Mesendoderm (in vitro differentiated cells): ENCODE results near the gene KCNK5.

Experiments used
- DNase-seq: peaks from one replicate; pipeline ENCODE4 v3.0.0; 2013
- H2AK5ac ChIP-seq: 2 replicates; pipeline ENCODE4 v1.6.1; 2013; ENCODE audit warnings: low read length, inconsistent platforms
- H2BK120ac ChIP-seq: 2 replicates; pipeline ENCODE4 v1.6.1; 2013; ENCODE audit warnings: low read depth, mild to moderate bottlenecking, low read length, moderate library complexity, mixed read lengths
- H2BK15ac ChIP-seq: replicated peaks from 2 replicates; pipeline ENCODE4 v1.6.1; 2013; ENCODE audit warnings: low read depth, mild to moderate bottlenecking, moderate library complexity
- H2BK5ac ChIP-seq: 2 replicates; pipeline ENCODE4 v1.6.1; 2013; ENCODE audit warnings: low read length, inconsistent platforms
- H3K18ac ChIP-seq: 2 replicates; pipeline ENCODE4 v1.6.1; 2013; ENCODE audit warnings: mild to moderate bottlenecking, low read length, mixed read lengths
- H3K23ac ChIP-seq: one replicate; pipeline ENCODE4 v1.6.1; 2013; ENCODE audit warnings: low read length
- H3K27ac ChIP-seq: 2 replicates; pipeline ENCODE4 v1.5.1; 2013; ENCODE audit warnings: low read depth, mild to moderate bottlenecking, inconsistent platforms, low read length, moderate library complexity
- H3K27me3 ChIP-seq: 2 replicates; pipeline ENCODE4 v1.6.1; 2013; ENCODE audit warnings: low read length, control low read depth, mild to moderate bottlenecking, inconsistent platforms; ENCODE audit not compliant: insufficient read depth, poor library complexity
- H3K36me3 ChIP-seq: 2 replicates; pipeline ENCODE4 v1.6.1; 2013; ENCODE audit warnings: low read length, inconsistent platforms; ENCODE audit not compliant: control insufficient read depth, insufficient read depth
- H3K4ac ChIP-seq: one replicate; pipeline ENCODE4 v1.6.1; 2013; ENCODE audit warnings: low read depth, mild to moderate bottlenecking, low read length, moderate library complexity
- H3K4me1 ChIP-seq: 2 replicates; pipeline ENCODE4 v1.6.1; 2013; ENCODE audit warnings: low read depth, low read length, inconsistent platforms; ENCODE audit not compliant: control insufficient read depth
- H3K4me2 ChIP-seq: 2 replicates; pipeline ENCODE4 v1.6.1; 2013; ENCODE audit warnings: low read length
- H3K4me3 ChIP-seq: 2 replicates; pipeline ENCODE4 v1.5.1; 2013; ENCODE audit warnings: mild to moderate bottlenecking, low read length
- H3K56ac ChIP-seq: one replicate; pipeline ENCODE4 v1.6.1; 2013; ENCODE audit warnings: low read length
- H3K79me1 ChIP-seq: 2 replicates; pipeline ENCODE4 v1.6.1; 2013; ENCODE audit warnings: low read length, inconsistent platforms
- H3K79me2 ChIP-seq: 2 replicates; pipeline ENCODE4 v1.6.1; 2013; ENCODE audit warnings: mild to moderate bottlenecking, low read length; ENCODE audit not compliant: control insufficient read depth, insufficient read depth
- H3K9ac ChIP-seq: 2 replicates; pipeline ENCODE4 v1.6.1; 2013; ENCODE audit warnings: low read length, inconsistent platforms
- H4K5ac ChIP-seq: one replicate; pipeline ENCODE4 v1.6.1; 2013; ENCODE audit warnings: low read length
- H4K8ac ChIP-seq: one replicate; pipeline ENCODE4 v1.6.1; 2013; ENCODE audit warnings: low read depth, mild to moderate bottlenecking, control low read depth, low read length, moderate library complexity
- WGBS: extraction: QIAGEN DNeasy Blood & Tissue Kit; methylation state at CpG from one replicate; pipeline ENCODE4 v1.1.7; 2013; ENCODE audit warnings: low lambda C conversion rate, missing lambda C conversion rate; ENCODE audit not compliant: insufficient coverage; ENCODE audit errors: extremely low coverage; 5-methylcytosine and 5-hydroxymethylcytosine counted together

The KCNK5 gene

GRCh38 chr6:39218868-39219567 lies 10.3 kb downstream of the KCNK5 start:
- H3K79me2 ChIP-seq: peaks cover 66% of the 10 kb centered on the region
- no peak overlapping the region for H2BK5ac ChIP-seq
- no peak overlapping the region for H3K4me3 ChIP-seq
- H3K23ac ChIP-seq: no peak overlapping the region
- H3K79me1 ChIP-seq: peaks cover 54% of the 10 kb centered on the region
- no peak overlapping the region for H4K8ac ChIP-seq
- WGBS: no CpG with 5 or more reads among the region's 5 CpGs
- no peak overlapping the region for H2AK5ac ChIP-seq
- no peak overlapping the region for H3K18ac ChIP-seq
- H3K9ac ChIP-seq: no peak overlapping the region
- peaks cover 2% of the 10 kb centered on the region for H3K36me3 ChIP-seq
- H2BK15ac ChIP-seq: no peak overlapping the region
- no peak overlapping the region for H3K4me2 ChIP-seq
- H3K4me1 ChIP-seq: peaks cover 35% of the 10 kb centered on the region
- H3K27me3 ChIP-seq: no peaks in the 10 kb centered on the region
- no peak overlapping the region for H2BK120ac ChIP-seq
- H3K27ac ChIP-seq: no peak overlapping the region
- no peak overlapping the region for H3K4ac ChIP-seq
- H4K5ac ChIP-seq: no peak overlapping the region
- no peak overlapping the region for H3K56ac ChIP-seq
- no peak for DNase-seq

- Histone ChIP-seq H2AK5ac (no peak overlapping the region), H3K27ac (no peak overlapping the region), H3K27me3 (no peaks in the 10 kb centered on the region), H4K5ac (no peak overlapping the region), H3K23ac (no peak overlapping the region), H3K4ac (no peak overlapping the region), H4K8ac (no peak overlapping the region), H3K4me3 (no peak overlapping the region), H3K56ac (no peak overlapping the region), H3K18ac (peak overlapping the region; percentile 0), H3K4me1 (peaks cover 29% of the 10 kb centered on the region), H3K79me1 (peaks cover 52% of the 10 kb centered on the region), H2BK120ac (no peak overlapping the region), H3K4me2 (no peak overlapping the region), H2BK5ac (no peak overlapping the region), H3K79me2 (peaks cover 60% of the 10 kb centered on the region), H3K9ac (peak overlapping the region; percentile 1), H3K36me3 (peaks cover 2% of the 10 kb centered on the region), H2BK15ac (no peak overlapping the region)
- no CpG with 5 or more reads among the region's 11 CpGs for WGBS
- peak; percentile 70 for DNase-seq
These were observed 12.0 kb downstream of the KCNK5 start for GRCh38 chr6:39217177-39217864.

- H3K23ac ChIP-seq: no peak overlapping the region
- peaks cover 2% of the 10 kb centered on the region for H3K36me3 ChIP-seq
- H2BK15ac ChIP-seq: no peak overlapping the region
- no CpG with 5 or more reads among the region's 10 CpGs for WGBS
- H3K4me1 ChIP-seq: peaks cover 23% of the 10 kb centered on the region
- H3K18ac ChIP-seq: no peak overlapping the region
- H3K27me3 ChIP-seq: no peaks in the 10 kb centered on the region
- H4K8ac ChIP-seq: no peak overlapping the region
- peaks cover 41% of the 10 kb centered on the region for H3K79me1 ChIP-seq
- peaks cover 49% of the 10 kb centered on the region for H3K79me2 ChIP-seq
- H2BK5ac ChIP-seq: no peak overlapping the region
- no peak overlapping the region for H3K4me2 ChIP-seq
- no peak overlapping the region for H2BK120ac ChIP-seq
- H3K4me3 ChIP-seq: no peak overlapping the region
- no peak overlapping the region for H3K27ac ChIP-seq
- H4K5ac ChIP-seq: no peak overlapping the region
- H3K4ac ChIP-seq: no peak overlapping the region
- no peak for DNase-seq
- H2AK5ac ChIP-seq: no peak overlapping the region
- no peak overlapping the region for H3K9ac ChIP-seq
- H3K56ac ChIP-seq: no peak overlapping the region
These were observed 13.6 kb downstream of the KCNK5 start for GRCh38 chr6:39215640-39216158.

DNA sequence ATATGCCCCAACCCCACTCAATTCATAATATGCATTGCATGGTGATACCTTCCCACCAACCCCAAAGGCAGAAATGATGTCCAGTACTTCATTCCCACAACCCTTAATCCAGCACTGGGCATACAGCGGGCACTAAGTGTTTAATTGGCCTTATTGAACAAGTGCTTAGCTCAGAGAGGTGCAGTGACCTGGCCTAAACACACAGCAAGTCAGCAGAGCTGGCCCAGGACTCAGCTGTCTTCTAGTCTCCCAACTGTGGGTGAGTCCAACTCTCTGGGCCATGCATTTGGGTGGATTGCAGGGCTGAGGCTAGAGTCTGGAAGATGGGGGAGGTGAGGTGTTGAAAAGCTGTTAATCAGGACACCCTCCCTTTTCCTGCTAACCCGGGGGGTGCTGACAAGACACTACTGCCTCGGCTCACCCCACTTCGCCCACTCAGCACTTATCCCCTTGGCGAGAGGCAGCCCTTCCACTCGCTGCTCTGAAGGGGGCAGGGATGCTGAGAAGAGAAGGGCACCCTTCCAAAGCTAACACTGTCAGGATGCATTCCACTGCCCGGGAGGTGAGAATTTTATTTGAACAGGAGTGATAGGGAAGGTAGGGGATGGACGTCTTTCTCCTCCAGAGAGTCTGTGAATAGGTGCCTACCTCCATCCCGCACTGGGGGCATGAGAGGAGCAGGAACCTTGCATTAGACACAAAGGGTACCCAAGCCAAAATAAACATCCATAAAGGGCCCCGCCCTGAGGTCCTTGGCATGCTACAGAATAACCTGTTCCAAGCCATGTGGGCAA lies 14.2 kb downstream of the KCNK5 start:
- Histone ChIP-seq H4K8ac (no peak overlapping the region), H3K36me3 (peaks cover 2% of the 10 kb centered on the region), H3K4ac (no peak overlapping the region), H3K4me1 (peaks cover 25% of the 10 kb centered on the region), H3K79me1 (peaks cover 40% of the 10 kb centered on the region), H3K18ac (no peak overlapping the region), H3K56ac (no peak overlapping the region), H2BK15ac (no peak overlapping the region), H2BK5ac (no peak overlapping the region), H3K4me3 (no peak overlapping the region), H3K4me2 (no peak overlapping the region), H3K27me3 (no peaks in the 10 kb centered on the region), H3K27ac (no peak overlapping the region), H3K79me2 (peaks cover 44% of the 10 kb centered on the region), H2BK120ac (no peak overlapping the region), H3K23ac (no peak overlapping the region), H2AK5ac (no peak overlapping the region), H3K9ac (no peak overlapping the region), H4K5ac (no peak overlapping the region)
- no CpG with 5 or more reads among the region's 10 CpGs for WGBS
- no peak for DNase-seq

DNA sequence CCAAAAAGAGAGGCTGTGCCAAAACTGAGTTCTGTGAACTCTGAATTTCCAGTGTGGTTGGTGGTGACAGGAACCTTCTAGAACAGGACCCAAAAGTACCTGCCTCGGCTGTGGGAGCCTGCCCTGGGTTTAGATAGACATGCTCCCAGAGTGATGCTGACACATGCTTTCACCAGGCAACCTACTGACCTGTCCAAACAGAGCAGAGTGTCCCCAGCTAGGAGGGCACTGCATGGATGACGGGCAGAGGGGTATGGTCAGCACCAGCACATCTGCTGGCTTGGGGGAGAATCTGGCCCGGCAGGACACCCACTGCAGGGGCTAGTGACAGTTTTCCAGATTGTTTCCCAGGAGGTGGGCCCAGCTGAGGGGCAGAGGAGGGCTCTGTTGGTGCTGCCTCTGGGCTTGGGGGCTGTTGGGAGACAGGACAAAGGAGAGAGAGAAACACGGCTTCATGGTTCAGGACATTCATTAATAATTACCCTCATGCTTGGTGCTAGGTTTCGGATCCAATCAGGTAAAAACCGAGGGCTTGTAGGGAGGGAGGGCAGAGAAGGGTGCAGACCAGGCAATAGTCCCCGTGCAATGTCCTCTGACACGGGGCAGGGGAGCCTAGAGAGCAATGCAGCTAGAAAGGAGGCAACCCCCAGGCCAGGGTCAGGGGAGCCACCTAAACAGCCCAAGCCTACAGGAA lies 15.0 kb downstream of the KCNK5 start:
- no peak overlapping the region for H2BK120ac ChIP-seq
- H4K8ac ChIP-seq: no peak overlapping the region
- H3K79me1 ChIP-seq: peaks cover 34% of the 10 kb centered on the region
- no peak overlapping the region for H2BK15ac ChIP-seq
- H3K36me3 ChIP-seq: peaks cover 2% of the 10 kb centered on the region
- no peak overlapping the region for H4K5ac ChIP-seq
- no peak overlapping the region for H2BK5ac ChIP-seq
- no peak overlapping the region for H3K4me2 ChIP-seq
- no peak overlapping the region for H3K4me3 ChIP-seq
- DNase-seq: no peak
- no peak overlapping the region for H3K23ac ChIP-seq
- no CpG with 5 or more reads among the region's 8 CpGs for WGBS
- no peak overlapping the region for H2AK5ac ChIP-seq
- H3K27me3 ChIP-seq: no peaks in the 10 kb centered on the region
- no peak overlapping the region for H3K27ac ChIP-seq
- no peak overlapping the region for H3K4ac ChIP-seq
- peaks cover 33% of the 10 kb centered on the region for H3K4me1 ChIP-seq
- peaks cover 38% of the 10 kb centered on the region for H3K79me2 ChIP-seq
- H3K56ac ChIP-seq: no peak overlapping the region
- H3K9ac ChIP-seq: no peak overlapping the region
- H3K18ac ChIP-seq: no peak overlapping the region
